Subcutaneous abdominal adipose tissue (tissue), 5 donors: Measurements from ENCODE around the gene KAZN.
"Not testable (repeated sequence)": the region's sequence is repeated elsewhere in the genome, so short reads cannot be mapped to it uniquely, and the experiment has no call there.

Experiments
- H3K27ac ChIP-seq: one replicate; pipeline ENCODE4 v1.7.0; 2013; ENCODE audit warnings: low read depth, mild to moderate bottlenecking, inconsistent platforms, low read length, moderate library complexity
- H3K27me3 ChIP-seq, 5 donors: one replicate each; pipeline ENCODE4 v1.7.0; 2013; ENCODE audit warnings: low read length in 5 of 5, inconsistent platforms in 1 of 5; ENCODE audit not compliant: control insufficient read depth in 5 of 5, insufficient read depth in 4 of 5
- H3K36me3 ChIP-seq, 5 donors: one replicate each; pipeline ENCODE4 v1.7.0; 2013; ENCODE audit warnings: low read length in 5 of 5; ENCODE audit not compliant: control insufficient read depth in 5 of 5, insufficient read depth in 5 of 5
- H3K4me1 ChIP-seq, 5 donors: one replicate each; pipeline ENCODE4 v1.7.0; 2013; ENCODE audit warnings: low read length in 5 of 5, mild to moderate bottlenecking in 3 of 5, moderate library complexity in 1 of 5; ENCODE audit not compliant: control insufficient read depth in 5 of 5, insufficient read depth in 5 of 5
- H3K4me3 ChIP-seq, 5 donors: one replicate each; pipeline ENCODE4 v1.7.0; 2013; ENCODE audit warnings: low read length in 5 of 5, low read depth in 1 of 5
- H3K9ac ChIP-seq, 5 donors: one replicate each; pipeline ENCODE4 v1.7.0; 2013; ENCODE audit warnings: low read length in 5 of 5, mild to moderate bottlenecking in 4 of 5, moderate library complexity in 3 of 5
- H3K9me3 ChIP-seq, 5 donors: one replicate each; pipeline ENCODE4 v1.7.0; 2013; ENCODE audit warnings: low read length in 5 of 5; ENCODE audit not compliant: control insufficient read depth in 5 of 5
- donor health status: healthy.
- donor health status: healthy.
- donor health status: healthy.
- donor health status: healthy.
- donor health status: healthy.

KAZN gene

GRCh38 chr1:15036101-15036500 is 437.6 kb downstream of the KAZN start:
- no peaks in the 10 kb centered on the region for H3K27me3 ChIP-seq
- no peaks in the 10 kb centered on the region for H3K4me1 ChIP-seq
- H3K9ac ChIP-seq, result no peak overlapping the region
- peaks cover 5 to 34% (median 23%) of the 10 kb centered on the region in 5 donors for H3K36me3 ChIP-seq
- no peaks in the 10 kb centered on the region for H3K9me3 ChIP-seq
- H3K4me3 ChIP-seq, result no peak overlapping the region
- no peak overlapping the region for H3K27ac ChIP-seq

GRCh38 chr1:15038232-15039016 is 439.9 kb downstream of the KAZN start:
- no peaks in the 10 kb centered on the region for H3K9me3 ChIP-seq
- no peak overlapping the region for H3K9ac ChIP-seq
- H3K4me3 ChIP-seq, result no peak overlapping the region
- H3K36me3 ChIP-seq, result peaks cover 5 to 36% (median 23%) of the 10 kb centered on the region in 5 donors
- no peaks in the 10 kb centered on the region for H3K4me1 ChIP-seq
- H3K27ac ChIP-seq, result no peak overlapping the region
- H3K27me3 ChIP-seq, result no peaks in the 10 kb centered on the region

- Histone ChIP-seq H3K27me3 (no peaks in the 10 kb centered on the region), H3K9ac (no peak overlapping the region), H3K9me3 (no peaks in the 10 kb centered on the region), H3K27ac (no peak overlapping the region), H3K4me3 (no peak overlapping the region), H3K36me3 (peaks cover 5 to 36% (median 25%) of the 10 kb centered on the region in 5 donors), H3K4me1 (no peaks in the 10 kb centered on the region)
Measured at GRCh38 chr1:15039017-15039648, 440.6 kb downstream of the KAZN start.

- H3K9me3 ChIP-seq, result no peaks in the 10 kb centered on the region
- no peaks in the 10 kb centered on the region for H3K4me1 ChIP-seq
- H3K9ac ChIP-seq, result no peak overlapping the region
- no peak overlapping the region for H3K4me3 ChIP-seq
- no peak overlapping the region for H3K27ac ChIP-seq
- H3K36me3 ChIP-seq, result peaks cover 5 to 33% (median 23%) of the 10 kb centered on the region in 5 donors
- H3K27me3 ChIP-seq, result no peaks in the 10 kb centered on the region
Measured at GRCh38 chr1:15039901-15040300, 441.4 kb downstream of the KAZN start.

- not testable (repeated sequence) for H3K4me3 ChIP-seq, H3K9me3 ChIP-seq, H3K27ac ChIP-seq, H3K4me1 ChIP-seq, H3K27me3 ChIP-seq, H3K9ac ChIP-seq
- H3K36me3 ChIP-seq, result peaks cover 5 to 32% (median 23%) of the 10 kb centered on the region in 5 donors
Measured at GRCh38 chr1:15040685-15041084, 442.2 kb downstream of the KAZN start.

GRCh38 chr1:15042866-15043265 is 444.4 kb downstream of the KAZN start:
- H3K9ac ChIP-seq, result no peak overlapping the region
- H3K4me3 ChIP-seq, result no peak overlapping the region
- H3K27ac ChIP-seq, result no peak overlapping the region
- H3K9me3 ChIP-seq, result no peaks in the 10 kb centered on the region
- H3K36me3 ChIP-seq, result peaks cover 5 to 20% (median 12%) of the 10 kb centered on the region in 5 donors
- no peaks in the 10 kb centered on the region for H3K27me3 ChIP-seq
- H3K4me1 ChIP-seq, result peaks cover 0 to 3% (median 0%) of the 10 kb centered on the region in 5 donors

- Histone ChIP-seq H3K27ac (no peak overlapping the region), H3K4me3 (no peak overlapping the region), H3K36me3 (peaks cover 0 to 22% (median 12%) of the 10 kb centered on the region in 5 donors), H3K9ac (no peak overlapping the region), H3K9me3 (no peaks in the 10 kb centered on the region), H3K27me3 (no peaks in the 10 kb centered on the region), H3K4me1 (peaks cover 0 to 3% (median 0%) of the 10 kb centered on the region in 5 donors)
Measured at GRCh38 chr1:15043934-15044333, 445.4 kb downstream of the KAZN start.

GRCh38 chr1:15045123-15045522 is 446.6 kb downstream of the KAZN start:
- no peaks in the 10 kb centered on the region for H3K9me3 ChIP-seq
- no peak overlapping the region for H3K4me3 ChIP-seq
- H3K36me3 ChIP-seq, result peaks cover 0 to 25% (median 13%) of the 10 kb centered on the region in 5 donors
- H3K4me1 ChIP-seq, result peaks cover 0 to 3% (median 0%) of the 10 kb centered on the region in 5 donors
- no peak overlapping the region for H3K9ac ChIP-seq
- no peaks in the 10 kb centered on the region for H3K27me3 ChIP-seq
- H3K27ac ChIP-seq, result no peak overlapping the region

- Histone ChIP-seq H3K9me3 (no peaks in the 10 kb centered on the region), H3K36me3 (peaks cover 0 to 33% (median 21%) of the 10 kb centered on the region in 5 donors), H3K4me3 (no peak overlapping the region), H3K9ac (peak overlapping the region in 1 of 5 donors; percentile 39), H3K27me3 (no peaks in the 10 kb centered on the region), H3K27ac (no peak overlapping the region), H3K4me1 (peaks cover 0 to 3% (median 0%) of the 10 kb centered on the region in 5 donors)
Measured at GRCh38 chr1:15046487-15047165, 448.1 kb downstream of the KAZN start.

- H3K27ac ChIP-seq, result no peak overlapping the region
- no peaks in the 10 kb centered on the region for H3K9me3 ChIP-seq
- H3K4me3 ChIP-seq, result no peak overlapping the region
- peaks cover 0 to 3% (median 0%) of the 10 kb centered on the region in 5 donors for H3K4me1 ChIP-seq
- H3K36me3 ChIP-seq, result peaks cover 0 to 34% (median 19%) of the 10 kb centered on the region in 5 donors
- H3K9ac ChIP-seq, result no peak overlapping the region
- no peaks in the 10 kb centered on the region for H3K27me3 ChIP-seq
Measured at GRCh38 chr1:15047237-15047636, 448.8 kb downstream of the KAZN start.
